ENCODE results near the gene AP1M1. TPM values are rescaled to one million over a fixed set of nuclear protein-coding genes. Genes with fewer than 3 reads are reported as not detected.

The AP1M1 gene
- total RNA-seq, 1 experiment from 2014 or later: 88.7 TPM

DNA sequence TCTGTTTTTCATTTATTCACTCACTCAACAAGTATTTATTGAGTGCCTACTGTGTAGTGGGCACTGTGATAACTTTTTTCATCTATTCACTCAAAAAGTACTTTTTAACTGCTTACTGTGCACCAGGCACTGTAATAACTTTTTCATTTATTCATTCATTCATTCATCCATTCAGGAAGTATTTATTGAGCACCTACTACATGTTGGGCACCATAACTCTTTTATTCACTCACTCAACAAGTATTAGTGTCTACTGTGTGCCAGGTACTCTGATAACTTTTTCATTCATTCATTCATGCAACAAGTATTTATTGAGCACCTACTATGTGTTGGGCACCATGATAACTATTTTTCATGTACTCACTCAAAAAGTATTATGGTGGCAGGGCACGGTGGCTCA lies 31.3 kb upstream of the AP1M1 start:
- ChIA-PET CTCF (no interaction called here), POLR2A (no interaction called here)
- ATAC-seq (no peak), DNase-seq (ENCODE audit: low read depth, low spot score) (no peak)
- Histone ChIP-seq H3K27me3 (ENCODE audit: control insufficient read depth, insufficient read depth, low read length) (no peaks in the 10 kb centered on the region), H3K4me3 (ENCODE audit: low read depth in 2 of 2, low read length in 2 of 2) (no peak overlapping the region), H3K27ac (ENCODE audit: low read length) (no peak overlapping the region), H3K4me1 (ENCODE audit: control insufficient read depth, insufficient read depth, low read length) (no peaks in the 10 kb centered on the region), H3K36me3 (ENCODE audit: control insufficient read depth, insufficient read depth, low read length) (no peaks in the 10 kb centered on the region), H3K9me3 (ENCODE audit: control insufficient read depth, insufficient read depth, low read depth, low read length) (no peaks in the 10 kb centered on the region)
- no TSS peak for BruUV-seq (replicated peaks)
- in situ Hi-C loops (cut with HindIII; ENCODE audit: low pct_unique_long_range_greater_than_20kb, low sequenced_read_pairs): no loop called here
- no peak for TF ChIP-seq TCF7L2 (IDR thresholded peaks at IDR 0.05; ENCODE audit: low read depth, low read length)
- no peak for TF ChIP-seq SIN3A (IDR thresholded peaks at IDR 0.05; ENCODE audit: borderline replicate concordance, insufficient read depth, low read depth, low read length)
- intact Hi-C loops (cut with micrococcal nuclease; ENCODE audit: unreplicated experiment): no loop called here

GRCh38 chr19:16167055-16167454 lies 30.7 kb upstream of the AP1M1 start:
- no peak for ATAC-seq
- Histone ChIP-seq H3K27ac (ENCODE audit: low read length) (no peak overlapping the region), H3K27me3 (ENCODE audit: control insufficient read depth, insufficient read depth, low read length) (no peaks in the 10 kb centered on the region), H3K36me3 (ENCODE audit: control insufficient read depth, insufficient read depth, low read length) (no peaks in the 10 kb centered on the region), H3K9me3 (ENCODE audit: control insufficient read depth, insufficient read depth, low read depth, low read length) (no peaks in the 10 kb centered on the region), H3K4me1 (ENCODE audit: control insufficient read depth, insufficient read depth, low read length) (no peaks in the 10 kb centered on the region), H3K4me3 (ENCODE audit: low read depth in 2 of 2, low read length in 2 of 2) (no peak overlapping the region)
- POLR2A ChIA-PET: no interaction called here
- intact Hi-C loops (cut with micrococcal nuclease; ENCODE audit: unreplicated experiment): no loop called here
- no TSS peak for BruUV-seq (replicated peaks)
- in situ Hi-C loops (cut with HindIII; ENCODE audit: low pct_unique_long_range_greater_than_20kb, low sequenced_read_pairs): no loop called here
- no peak for DNase-seq (ENCODE audit: low read depth, low spot score)
- no peak for TF ChIP-seq SIN3A (IDR thresholded peaks at IDR 0.05; ENCODE audit: borderline replicate concordance, insufficient read depth, low read depth, low read length)
- TF ChIP-seq CTCF (IDR thresholded peaks at IDR 0.05): no peak
- no peak for TF ChIP-seq POLR2AphosphoS5 (IDR thresholded peaks at IDR 0.05; ENCODE audit: low read depth, low read length)
- no peak for TF ChIP-seq TCF7L2 (IDR thresholded peaks at IDR 0.05; ENCODE audit: low read depth, low read length)
- no peak for TF ChIP-seq REST (IDR thresholded peaks at IDR 0.05; ENCODE audit: insufficient read depth in 1 of 2, low read depth in 2 of 2, low read length in 1 of 2)
- CTCF ChIA-PET: interaction anchor here (0.6 kb wide), 1 partner anchor 327 kb away, joined by 17 read pairs; no protein-coding TSS in a partner anchor

GRCh38 chr19:16168465-16169081 lies 29.1 kb upstream of the AP1M1 start:
- intact Hi-C loops (cut with micrococcal nuclease; ENCODE audit: unreplicated experiment): no loop called here
- ChIA-PET POLR2A (interaction anchor here (0.6 kb wide), 1 partner anchor 258 kb away, joined by 3 read pairs; no protein-coding TSS in a partner anchor), CTCF (no interaction called here)
- Histone ChIP-seq H3K4me1 (ENCODE audit: control insufficient read depth, insufficient read depth, low read length) (no peaks in the 10 kb centered on the region), H3K27ac (ENCODE audit: low read length) (no peak overlapping the region), H3K36me3 (ENCODE audit: control insufficient read depth, insufficient read depth, low read length) (no peaks in the 10 kb centered on the region), H3K4me3 (ENCODE audit: low read depth in 2 of 2, low read length in 2 of 2) (no peak overlapping the region), H3K9me3 (ENCODE audit: control insufficient read depth, insufficient read depth, low read depth, low read length) (no peaks in the 10 kb centered on the region), H3K27me3 (ENCODE audit: control insufficient read depth, insufficient read depth, low read length) (no peaks in the 10 kb centered on the region)
- ATAC-seq (no peak), DNase-seq (ENCODE audit: low read depth, low spot score) (no peak)
- TF ChIP-seq CTCF (IDR thresholded peaks at IDR 0.05): no peak
- TF ChIP-seq REST (IDR thresholded peaks at IDR 0.05; ENCODE audit: insufficient read depth in 1 of 2, low read depth in 2 of 2, low read length in 1 of 2): no peak
- no peak for TF ChIP-seq SIN3A (IDR thresholded peaks at IDR 0.05; ENCODE audit: borderline replicate concordance, insufficient read depth, low read depth, low read length)
- TF ChIP-seq POLR2AphosphoS5 (IDR thresholded peaks at IDR 0.05; ENCODE audit: low read depth, low read length): no peak
- no peak for TF ChIP-seq TCF7L2 (IDR thresholded peaks at IDR 0.05; ENCODE audit: low read depth, low read length)
- in situ Hi-C loops (cut with HindIII; ENCODE audit: low pct_unique_long_range_greater_than_20kb, low sequenced_read_pairs): no loop called here
- BruUV-seq (replicated peaks): no TSS peak

Data from Panc1 (cell line).